Measurements from ENCODE around the gene LITAFD.
"Not testable (repeated sequence)": the region's sequence is repeated elsewhere in the genome, so short reads cannot be mapped to it uniquely, and the experiment has no call there.

Gene LITAFD

GRCh38 chr16:8865145-8865882 is 16.8 kb upstream of the LITAFD start:
- Histone ChIP-seq H3K9me3 (ENCODE audit: control insufficient read depth, insufficient read depth, low read length) (no peaks in the 10 kb centered on the region), H3K27ac (ENCODE audit: low read length) (no peak overlapping the region), H3K36me3 (ENCODE audit: control insufficient read depth, insufficient read depth, low read length) (peaks cover 5% of the 10 kb centered on the region; the same call in 1 of the 2 replicates), H3K27me3 (ENCODE audit: control insufficient read depth, insufficient read depth, low read length) (no peaks in the 10 kb centered on the region), H3K4me1 (ENCODE audit: control insufficient read depth, insufficient read depth, low read length) (peaks cover 15% of the 10 kb centered on the region), H3K4me3 (ENCODE audit: low read length) (no peak overlapping the region)
- DNase-seq (ENCODE audit: low read depth, low spot score): no peak
- WGBS (ENCODE audit: insufficient coverage, insufficient read length): no CpG with 5 or more reads among the region's 14 CpGs

GRCh38 chr16:8866118-8866883 is 15.8 kb upstream of the LITAFD start:
- no CpG with 5 or more reads among the region's 30 CpGs for WGBS (ENCODE audit: insufficient coverage, insufficient read length)
- H3K4me1 ChIP-seq (ENCODE audit: control insufficient read depth, insufficient read depth, low read length): peaks cover 15% of the 10 kb centered on the region

GRCh38 chr16:8866884-8867215 is 15.3 kb upstream of the LITAFD start:
- DNase-seq (ENCODE audit: low read depth, low spot score): no peak
- H3K4me3 ChIP-seq (ENCODE audit: low read length): peak overlapping the region; percentile 86; the same call in 1 of the 2 replicates
- no peaks in the 10 kb centered on the region for H3K9me3 ChIP-seq (ENCODE audit: control insufficient read depth, insufficient read depth, low read length)
- H3K27ac ChIP-seq (ENCODE audit: low read length): no peak overlapping the region
- H3K4me1 ChIP-seq (ENCODE audit: control insufficient read depth, insufficient read depth, low read length): peaks cover 15% of the 10 kb centered on the region
- no peaks in the 10 kb centered on the region for H3K27me3 ChIP-seq (ENCODE audit: control insufficient read depth, insufficient read depth, low read length)
- H3K36me3 ChIP-seq (ENCODE audit: control insufficient read depth, insufficient read depth, low read length): peaks cover 5% of the 10 kb centered on the region; the same call in 1 of the 2 replicates
- no CpG with 5 or more reads among the region's 16 CpGs for WGBS (ENCODE audit: insufficient coverage, insufficient read length)

More at GRCh38 chr16:8866118-8866883, 15.8 kb upstream of the LITAFD start:
- H3K27me3 ChIP-seq (ENCODE audit: control insufficient read depth, insufficient read depth, low read length): no peaks in the 10 kb centered on the region
- peaks cover 5% of the 10 kb centered on the region; the same call in 1 of the 2 replicates for H3K36me3 ChIP-seq (ENCODE audit: control insufficient read depth, insufficient read depth, low read length)
- H3K27ac ChIP-seq (ENCODE audit: low read length): no peak overlapping the region
- peak; percentile 92 for DNase-seq (ENCODE audit: low read depth, low spot score)
- H3K4me3 ChIP-seq (ENCODE audit: low read length): peak overlapping the region; percentile 86; the same call in 1 of the 2 replicates
- no peaks in the 10 kb centered on the region for H3K9me3 ChIP-seq (ENCODE audit: control insufficient read depth, insufficient read depth, low read length)

GRCh38 chr16:8867216-8867931 is 14.8 kb upstream of the LITAFD start:
- Histone ChIP-seq H3K4me3 (ENCODE audit: low read length) (peak overlapping the region; percentile 86; the same call in 1 of the 2 replicates), H3K36me3 (ENCODE audit: control insufficient read depth, insufficient read depth, low read length) (peaks cover 5% of the 10 kb centered on the region; the same call in 1 of the 2 replicates), H3K27me3 (ENCODE audit: control insufficient read depth, insufficient read depth, low read length) (no peaks in the 10 kb centered on the region), H3K27ac (ENCODE audit: low read length) (no peak overlapping the region), H3K9me3 (ENCODE audit: control insufficient read depth, insufficient read depth, low read length) (no peaks in the 10 kb centered on the region), H3K4me1 (ENCODE audit: control insufficient read depth, insufficient read depth, low read length) (peaks cover 15% of the 10 kb centered on the region)
- no peak for DNase-seq (ENCODE audit: low read depth, low spot score)
- no CpG with 5 or more reads among the region's 35 CpGs for WGBS (ENCODE audit: insufficient coverage, insufficient read length)

- no peaks in the 10 kb centered on the region for H3K27me3 ChIP-seq (ENCODE audit: control insufficient read depth, insufficient read depth, low read length)
- H3K27ac ChIP-seq (ENCODE audit: low read length): no peak overlapping the region
- DNase-seq (ENCODE audit: low read depth, low spot score): no peak
- peak overlapping the region; percentile 86 for H3K4me3 ChIP-seq (ENCODE audit: low read length)
- peaks cover 5% of the 10 kb centered on the region; the same call in 1 of the 2 replicates for H3K36me3 ChIP-seq (ENCODE audit: control insufficient read depth, insufficient read depth, low read length)
- peaks cover 15% of the 10 kb centered on the region for H3K4me1 ChIP-seq (ENCODE audit: control insufficient read depth, insufficient read depth, low read length)
- H3K9me3 ChIP-seq (ENCODE audit: control insufficient read depth, insufficient read depth, low read length): no peaks in the 10 kb centered on the region
- WGBS (ENCODE audit: insufficient coverage, insufficient read length): no CpG with 5 or more reads among the region's 16 CpGs
Observed at GRCh38 chr16:8867932-8868415, 14.2 kb upstream of the LITAFD start.

- Histone ChIP-seq H3K4me3 (ENCODE audit: low read length) (peak within 1 kb of the TSS; percentile 86), H3K36me3 (ENCODE audit: control insufficient read depth, insufficient read depth, low read length) (peaks cover 5% of the 10 kb centered on the region; the same call in 1 of the 2 replicates), H3K9me3 (ENCODE audit: control insufficient read depth, insufficient read depth, low read length) (no peaks in the 10 kb centered on the region), H3K27ac (ENCODE audit: low read length) (no peak within 1 kb of the TSS), H3K27me3 (ENCODE audit: control insufficient read depth, insufficient read depth, low read length) (no peaks in the 10 kb centered on the region), H3K4me1 (ENCODE audit: control insufficient read depth, insufficient read depth, low read length) (peaks cover 15% of the 10 kb centered on the region)
- peak; percentile 50 for DNase-seq (ENCODE audit: low read depth, low spot score)
- WGBS (ENCODE audit: insufficient coverage, insufficient read length): no CpG with 5 or more reads among the region's 83 CpGs
Observed at GRCh38 chr16:8868416-8869211, 13.5 kb upstream of the LITAFD start, which contains the start of gene CARHSP1. Gene CARHSP1 (minus strand): TSS chr16:8869006. CDS start chr16:8859328, 9,678 bp downstream.

GRCh38 chr16:8869212-8869987 is 12.8 kb upstream of the LITAFD start:
- H3K27me3 ChIP-seq (ENCODE audit: control insufficient read depth, insufficient read depth, low read length): no peaks in the 10 kb centered on the region
- peak overlapping the region; percentile 33; the same call in 1 of the 2 replicates for H3K4me3 ChIP-seq (ENCODE audit: low read length)
- no peak for DNase-seq (ENCODE audit: low read depth, low spot score)
- no peak overlapping the region for H3K27ac ChIP-seq (ENCODE audit: low read length)
- H3K36me3 ChIP-seq (ENCODE audit: control insufficient read depth, insufficient read depth, low read length): no peaks in the 10 kb centered on the region
- no peaks in the 10 kb centered on the region for H3K9me3 ChIP-seq (ENCODE audit: control insufficient read depth, insufficient read depth, low read length)
- H3K4me1 ChIP-seq (ENCODE audit: control insufficient read depth, insufficient read depth, low read length): peaks cover 8% of the 10 kb centered on the region
- no CpG with 5 or more reads among the region's 37 CpGs for WGBS (ENCODE audit: insufficient coverage, insufficient read length)

- H3K36me3 ChIP-seq (ENCODE audit: control insufficient read depth, insufficient read depth, low read length); H3K27me3 ChIP-seq (ENCODE audit: control insufficient read depth, insufficient read depth, low read length); H3K4me1 ChIP-seq (ENCODE audit: control insufficient read depth, insufficient read depth, low read length); H3K9me3 ChIP-seq (ENCODE audit: control insufficient read depth, insufficient read depth, low read length); H3K27ac ChIP-seq (ENCODE audit: low read length); H3K4me3 ChIP-seq (ENCODE audit: low read length); DNase-seq (ENCODE audit: low read depth, low spot score): not testable (repeated sequence)
- WGBS (ENCODE audit: insufficient coverage, insufficient read length): no CpG with 5 or more reads among the region's 10 CpGs
Observed at GRCh38 chr16:8869988-8870241, 12.2 kb upstream of the LITAFD start.

GRCh38 chr16:8872071-8872470 is 10.1 kb upstream of the LITAFD start:
- H3K4me3 ChIP-seq (ENCODE audit: low read length): no peak overlapping the region
- no peaks in the 10 kb centered on the region for H3K4me1 ChIP-seq (ENCODE audit: control insufficient read depth, insufficient read depth, low read length)
- H3K27me3 ChIP-seq (ENCODE audit: control insufficient read depth, insufficient read depth, low read length): no peaks in the 10 kb centered on the region
- no peak overlapping the region for H3K27ac ChIP-seq (ENCODE audit: low read length)
- no peaks in the 10 kb centered on the region for H3K36me3 ChIP-seq (ENCODE audit: control insufficient read depth, insufficient read depth, low read length)
- H3K9me3 ChIP-seq (ENCODE audit: control insufficient read depth, insufficient read depth, low read length): no peaks in the 10 kb centered on the region
- no CpG with 5 or more reads among the region's 5 CpGs for WGBS (ENCODE audit: insufficient coverage, insufficient read length)
- no peak for DNase-seq (ENCODE audit: low read depth, low spot score)

Data from iPS DF 6.9 (cell line).